Adrenal gland (tissue), 12 donors: ENCODE data around the gene ZXDC. TPM values are rescaled to one million over a fixed set of nuclear protein-coding genes. Genes with fewer than 3 reads are reported as not detected.

Experiments used
- DNase-seq, 7 donors: peaks; one replicate each; pipeline ENCODE4 v3.0.0-alpha.2; 2019 to 2020
- H3K27ac ChIP-seq, 5 donors: fragments of 200-600 bp; sonication (generic) in 4 of 5; 1 replicate in 3 of 5; 2 replicates in 2 of 5; pipeline versions ENCODE4 v1.5.1 to v1.8.0; 2016 to 2020; ENCODE audit warnings: mild to moderate bottlenecking in 1 of 5
- H3K27me3 ChIP-seq: fragments of 200-600 bp; 2 replicates; pipeline ENCODE4 v1.8.0; 2021
- H3K36me3 ChIP-seq, 2 donors: fragments of 200-600 bp; replicated peaks in 1 of 2; 1 replicate in 1 of 2; 2 replicates in 1 of 2; pipeline versions ENCODE4 v1.5.1 to v1.8.0; 2018 to 2022
- H3K4me1 ChIP-seq, 2 donors: fragments of 200-600 bp; replicated peaks in 1 of 2; 1 replicate in 1 of 2; 2 replicates in 1 of 2; pipeline versions ENCODE4 v1.5.1 to v1.8.0; 2018 to 2021
- H3K4me3 ChIP-seq, 4 donors: fragments of 200-600 bp; sonication (generic) in 3 of 4; one replicate each; pipeline ENCODE4 v1.5.1; 2016 to 2018
- H3K9me3 ChIP-seq, 3 donors: fragments of 200-600 bp; sonication (generic) in 1 of 3; replicated peaks in 1 of 3; 1 replicate in 2 of 3; 2 replicates in 1 of 3; pipeline versions ENCODE4 v1.5.1 to v1.8.0; 2016 to 2021
- CTCF ChIP-seq, 6 experiments: fragments of 450-650 bp in 4 of 6; fragments of 200-600 bp in 2 of 6; sonication (generic) in 1 of 6; IDR thresholded peaks; 1 replicate in 5 of 6; 2 replicates in 1 of 6; pipeline versions ENCODE4 v1.5.1 to v1.8.0; 2016 to 2021; ENCODE audit warnings: antibody characterized with exemption in 6 of 6, mild to moderate bottlenecking in 2 of 6, moderate library complexity in 1 of 6
- POLR2A ChIP-seq, 2 donors: fragments of 450-650 bp; IDR thresholded peaks; one replicate each; pipeline ENCODE4 v1.6.1; 2017; ENCODE audit warnings: antibody characterized with exemption in 2 of 2, mild to moderate bottlenecking in 2 of 2, moderate library complexity in 1 of 2
- WGBS, 4 donors: extraction: QIAGEN DNeasy Blood & Tissue Kit in 2 of 4; methylation state at CpG; one replicate each; pipeline versions ENCODE4 v1.1.5 to v1.1.7; 2013 to 2017; 5-methylcytosine and 5-hydroxymethylcytosine counted together
- intact Hi-C, 2 donors: fragments of 100-400 bp; cut with DNase I; formaldehyde crosslinking; loops; one replicate each; pipeline versions ENCODE4 v1.14.1 to v1.15.0; 2022 to 2023
- polyA plus RNA-seq, 3 donors: library from polyadenylated mRNA; stranded (reverse); fragments of 200-250 nt in 2 of 3; fragments of 350-450 nt in 1 of 3; fragmentation: Illumina TruSeq in 1 of 3; extraction: RNeasy Lipid Tissue Mini Kit (QIAGEN cat#74804) in 1 of 3; gene quantifications; one replicate each; pipeline ENCODE4 v1.2.3, GENCODE V29; 2013 to 2014
- total RNA-seq, 9 donors: library from RNA; depleted of rRNA in 4 of 9; stranded (reverse); fragments of >200 nt in 4 of 9; fragments of 120-200 nt in 1 of 9; fragmentation: NEBNext Ultra II Directional in 1 of 9; extraction: Animal tissue kit (Norgen Biotek cat#: 25700) in 1 of 9; gene quantifications; one replicate each; pipeline versions ENCODE4 v1.1.0 to v1.2.4, GENCODE V29; 2013 to 2023
- donor health status: healthy with polysubstance abuse.
- donor health status: Bipolar disorder and iron deficiency.
- donor health status: DM: yes; HTN: yes; CAD: no.
- donor health status: DM: no; HTN: no; CAD: no.
- donor health status: DM: no; HTN: no; CAD: no.
- donor health status: DM: yes; HTN: yes; CAD: no.

ZXDC gene
- total and polyA plus RNA-seq, 12 donors = 16.4 to 45.2 (median 30.3) TPM

- Histone ChIP-seq H3K36me3 (peaks cover 0 to 24% of the 10 kb centered on the region in 2 donors), H3K4me1 (peaks cover 31 to 43% of the 10 kb centered on the region in 2 donors), H3K9me3 (no peaks in the 10 kb centered on the region), H3K27me3 (no peaks in the 10 kb centered on the region), H3K4me3 (peak overlapping the region in 2 of 4 donors; percentile 37 to 87), H3K27ac (peak overlapping the region; percentile 20 to 99 (median 95))
- 5 to 32% (median 10%) methylated on average over 8 to 72 of the region's 72 CpGs for WGBS, 4 donors
- intact Hi-C loops = no loop called here
- TF ChIP-seq CTCF (IDR thresholded peaks at IDR 0.05) (peak in 4 of 6 experiments; percentile 4 to 36 (median 21)), POLR2A (IDR thresholded peaks at IDR 0.05) (peak in 1 of 2 donors; percentile 48)
- DNase-seq = peak; percentile 61 to 85 (median 71)
These were observed 936 bp downstream of the ZXDC start for GRCh38 chr3:126474498-126475412.

GRCh38 chr3:126473292-126474168 is 2.2 kb downstream of the ZXDC start:
- Histone ChIP-seq H3K27me3 (no peaks in the 10 kb centered on the region), H3K36me3 (peaks cover 0 to 36% of the 10 kb centered on the region in 2 donors), H3K4me3 (peak overlapping the region in 1 of 4 donors; percentile 87), H3K4me1 (peaks cover 31 to 44% of the 10 kb centered on the region in 2 donors), H3K9me3 (no peaks in the 10 kb centered on the region), H3K27ac (peak overlapping the region in 3 of 5 donors; percentile 57 to 84 (median 70))
- intact Hi-C loops = no loop called here
- peak in 1 of 7 donors; percentile 9 for DNase-seq
- WGBS, 4 donors = 77 to 82% (median 80%) methylated on average over 12 to 14 of the region's 14 CpGs
- TF ChIP-seq POLR2A (IDR thresholded peaks at IDR 0.05) = no peak
- TF ChIP-seq CTCF (IDR thresholded peaks at IDR 0.05) = no peak

- H3K4me3 ChIP-seq = peak overlapping the region in 1 of 4 donors; percentile 87
- H3K4me1 ChIP-seq = peaks cover 31 to 53% of the 10 kb centered on the region in 2 donors
These were observed 3.2 kb downstream of the ZXDC start for GRCh38 chr3:126472277-126473006.

More at GRCh38 chr3:126472277-126473006, 3.2 kb downstream of the ZXDC start:
- intact Hi-C loops = no loop called here
- WGBS, 4 donors = 29 to 42% (median 40%) methylated on average over 8 of the region's 8 CpGs
- Histone ChIP-seq H3K27me3 (no peaks in the 10 kb centered on the region), H3K36me3 (peaks cover 0 to 47% of the 10 kb centered on the region in 2 donors), H3K9me3 (no peaks in the 10 kb centered on the region), H3K27ac (peak overlapping the region in 4 of 5 donors; percentile 39 to 84 (median 64))
- peak; percentile 53 to 93 (median 88) for DNase-seq
- TF ChIP-seq POLR2A (IDR thresholded peaks at IDR 0.05) (peak in 1 of 2 donors; percentile 58), CTCF (IDR thresholded peaks at IDR 0.05) (peak in 1 of 6 experiments; percentile 6)
